ENCODE data around the gene ZNF565.
"Not testable (repeated sequence)": the region's sequence is repeated elsewhere in the genome, so short reads cannot be mapped to it uniquely, and the experiment has no call there.

ZNF565 gene

DNA sequence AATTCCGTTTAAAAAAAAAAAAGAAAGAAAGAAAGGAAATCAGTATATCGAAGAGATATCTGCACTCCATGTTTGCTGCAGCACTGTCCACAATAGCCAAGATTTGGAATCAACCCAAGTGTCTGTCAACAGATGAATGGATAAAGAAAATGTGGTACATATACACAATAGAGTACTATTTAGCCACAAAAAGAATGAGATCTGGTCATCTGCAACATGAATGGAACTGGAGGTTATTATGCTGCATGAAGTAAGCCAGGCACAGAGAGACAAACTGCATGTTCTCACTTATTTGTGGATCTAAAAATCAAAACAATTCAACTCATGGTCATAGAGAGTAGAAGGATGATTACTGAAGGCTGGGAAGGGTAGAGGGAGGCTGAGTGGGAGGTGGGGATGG is 16.3 kb downstream of the ZNF565 start:
- TF ChIP-seq CTCF (conservative IDR thresholded peaks at IDR 0.05; ENCODE audit: low read depth, low read length) = no peak
- Histone ChIP-seq H2AFZ (ENCODE audit: low read depth) (no peak overlapping the region), H3K36me3 (ENCODE audit: insufficient read depth) (no peaks in the 10 kb centered on the region), H3K9ac (no peak overlapping the region), H3K4me1 (ENCODE audit: low read depth, poor library complexity, severe bottlenecking) (no peaks in the 10 kb centered on the region), H3K27me3 (ENCODE audit: insufficient read depth, low read depth) (no peaks in the 10 kb centered on the region), H3K27ac (no peak overlapping the region), H4K20me1 (ENCODE audit: insufficient read depth) (no peaks in the 10 kb centered on the region), H3K4me2 (no peak overlapping the region), H3K79me2 (ENCODE audit: insufficient read depth, low read depth) (no peaks in the 10 kb centered on the region), H3K4me3 (IDR thresholded peaks at IDR 0.05; ENCODE audit: insufficient read depth, low read depth, low read length) (no peak overlapping the region)

DNA sequence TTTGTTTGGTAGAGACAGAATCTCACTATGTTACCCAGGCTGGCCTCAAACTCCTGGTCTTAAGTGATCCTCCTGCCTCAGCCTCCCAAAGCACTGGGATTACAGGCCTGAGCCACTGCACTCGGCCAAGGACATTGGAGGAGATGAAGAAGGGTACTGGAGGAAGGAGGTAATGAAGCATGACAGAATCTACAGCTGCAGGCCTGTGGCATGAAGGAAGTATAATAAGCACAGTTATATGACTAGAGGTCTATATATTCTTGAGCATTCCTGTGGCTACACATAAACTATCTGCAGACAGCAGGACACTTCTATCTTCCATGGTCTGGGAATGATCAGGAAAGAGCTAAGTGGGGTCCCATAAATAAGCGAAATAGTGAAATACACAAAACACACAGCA is 18.2 kb downstream of the ZNF565 start:
- no peak overlapping the region for H3K4me2 ChIP-seq
- no peak for TF ChIP-seq CTCF (conservative IDR thresholded peaks at IDR 0.05; ENCODE audit: low read depth, low read length)

DNA sequence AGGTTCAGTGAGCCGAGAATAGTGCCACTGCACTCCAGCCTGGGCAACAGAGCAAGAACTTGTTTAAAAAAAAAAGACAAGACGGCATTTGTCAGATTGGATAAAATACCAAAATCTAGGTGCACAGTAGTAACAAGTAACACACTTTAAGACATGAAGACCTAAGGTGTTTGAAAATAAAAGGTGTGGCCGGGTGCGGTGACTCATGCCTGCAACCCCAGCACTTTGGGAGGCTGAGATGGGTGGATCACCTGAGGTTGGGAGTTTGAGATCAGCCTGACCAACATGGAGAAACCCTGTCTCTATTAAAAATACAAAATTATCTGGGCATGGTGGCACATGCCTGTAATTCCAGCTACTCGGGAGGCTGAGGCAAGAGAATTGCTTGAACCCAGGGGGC is 27.7 kb downstream of the ZNF565 start:
- not testable (repeated sequence) for H3K4me1 ChIP-seq (ENCODE audit: low read depth, poor library complexity, severe bottlenecking); H3K27ac ChIP-seq

More for the DNA sequence above, 18.2 kb downstream of the ZNF565 start:
- H2AFZ ChIP-seq (ENCODE audit: low read depth) = no peak overlapping the region
- H3K4me3 ChIP-seq (IDR thresholded peaks at IDR 0.05; ENCODE audit: insufficient read depth, low read depth, low read length) = no peak overlapping the region
- no peak overlapping the region for H3K27ac ChIP-seq
- no peaks in the 10 kb centered on the region for H3K36me3 ChIP-seq (ENCODE audit: insufficient read depth)
- H3K79me2 ChIP-seq (ENCODE audit: insufficient read depth, low read depth) = no peaks in the 10 kb centered on the region
- no peaks in the 10 kb centered on the region for H3K27me3 ChIP-seq (ENCODE audit: insufficient read depth, low read depth)
- H3K4me1 ChIP-seq (ENCODE audit: low read depth, poor library complexity, severe bottlenecking) = no peaks in the 10 kb centered on the region
- H4K20me1 ChIP-seq (ENCODE audit: insufficient read depth) = no peaks in the 10 kb centered on the region
- no peak overlapping the region for H3K9ac ChIP-seq

DNA sequence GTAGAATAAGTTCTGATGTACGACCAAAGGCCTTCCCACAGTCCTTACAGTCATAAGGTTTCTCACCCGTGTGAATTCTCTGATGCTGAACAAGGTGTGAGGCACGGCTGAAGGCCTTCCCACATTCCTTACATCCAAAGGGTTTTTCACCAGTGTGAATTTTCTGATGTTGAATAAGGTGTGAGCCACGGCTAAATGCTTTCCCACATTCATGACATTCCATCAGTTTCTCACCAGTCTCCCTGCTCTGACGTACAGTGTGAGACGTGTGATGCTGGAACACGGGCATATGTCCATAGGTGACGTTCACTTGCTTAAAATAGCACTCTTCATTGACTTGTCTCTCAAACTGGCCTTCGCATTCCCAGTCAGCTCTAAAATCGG is 31.2 kb downstream of the ZNF565 start:
- no peak for TF ChIP-seq CTCF (conservative IDR thresholded peaks at IDR 0.05; ENCODE audit: low read depth, low read length)
- Histone ChIP-seq H3K79me2 (ENCODE audit: insufficient read depth, low read depth) (no peaks in the 10 kb centered on the region), H3K4me1 (ENCODE audit: low read depth, poor library complexity, severe bottlenecking) (no peaks in the 10 kb centered on the region), H3K4me2 (no peak overlapping the region), H3K36me3 (ENCODE audit: insufficient read depth) (no peaks in the 10 kb centered on the region), H3K4me3 (IDR thresholded peaks at IDR 0.05; ENCODE audit: insufficient read depth, low read depth, low read length) (no peak overlapping the region), H3K9ac (no peak overlapping the region), H3K27ac (no peak overlapping the region), H4K20me1 (ENCODE audit: insufficient read depth) (no peaks in the 10 kb centered on the region), H2AFZ (ENCODE audit: low read depth) (no peak overlapping the region), H3K27me3 (ENCODE audit: insufficient read depth, low read depth) (no peaks in the 10 kb centered on the region)

More for the DNA sequence above, 27.7 kb downstream of the ZNF565 start:
- not testable (repeated sequence) for H3K4me2 ChIP-seq; H3K4me3 ChIP-seq (IDR thresholded peaks at IDR 0.05; ENCODE audit: insufficient read depth, low read depth, low read length); H3K79me2 ChIP-seq (ENCODE audit: insufficient read depth, low read depth); H3K27me3 ChIP-seq (ENCODE audit: insufficient read depth, low read depth); H3K9ac ChIP-seq; H2AFZ ChIP-seq (ENCODE audit: low read depth); H4K20me1 ChIP-seq (ENCODE audit: insufficient read depth); H3K36me3 ChIP-seq (ENCODE audit: insufficient read depth)

- Histone ChIP-seq H4K20me1 (ENCODE audit: insufficient read depth) (no peaks in the 10 kb centered on the region), H3K4me1 (ENCODE audit: low read depth, poor library complexity, severe bottlenecking) (no peaks in the 10 kb centered on the region), H3K4me2 (no peak overlapping the region), H3K9ac (no peak overlapping the region), H3K79me2 (ENCODE audit: insufficient read depth, low read depth) (no peaks in the 10 kb centered on the region), H2AFZ (ENCODE audit: low read depth) (no peak overlapping the region), H3K27me3 (ENCODE audit: insufficient read depth, low read depth) (no peaks in the 10 kb centered on the region), H3K27ac (no peak overlapping the region), H3K4me3 (IDR thresholded peaks at IDR 0.05; ENCODE audit: insufficient read depth, low read depth, low read length) (no peak overlapping the region), H3K36me3 (ENCODE audit: insufficient read depth) (no peaks in the 10 kb centered on the region)
- TF ChIP-seq CTCF (conservative IDR thresholded peaks at IDR 0.05; ENCODE audit: low read depth, low read length) = no peak
Observed at GRCh38 chr19:36182612-36183244, 31.7 kb downstream of the ZNF565 start.

DNA sequence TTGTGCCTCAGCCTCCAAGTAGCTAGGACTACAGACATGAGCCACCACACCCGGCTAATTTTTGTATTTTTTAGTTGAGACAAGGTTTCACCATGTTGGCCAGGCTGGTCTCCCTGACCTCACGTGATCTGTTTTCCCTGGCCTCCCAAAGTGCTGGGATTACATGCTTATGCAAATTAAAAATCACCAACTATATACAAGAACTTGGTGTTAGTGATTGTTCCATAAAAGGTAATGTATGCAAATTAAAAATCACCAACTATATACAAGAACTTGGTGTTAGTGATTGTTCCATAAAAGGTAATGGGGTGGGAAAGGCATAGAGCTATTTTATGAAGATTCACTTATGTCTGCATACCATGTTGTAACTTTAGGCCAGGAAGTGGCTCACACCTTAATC is 35.4 kb downstream of the ZNF565 start:
- H2AFZ ChIP-seq (ENCODE audit: low read depth); H3K79me2 ChIP-seq (ENCODE audit: insufficient read depth, low read depth); H3K4me3 ChIP-seq (IDR thresholded peaks at IDR 0.05; ENCODE audit: insufficient read depth, low read depth, low read length); H3K4me2 ChIP-seq; H3K36me3 ChIP-seq (ENCODE audit: insufficient read depth); H3K27me3 ChIP-seq (ENCODE audit: insufficient read depth, low read depth); H4K20me1 ChIP-seq (ENCODE audit: insufficient read depth); H3K4me1 ChIP-seq (ENCODE audit: low read depth, poor library complexity, severe bottlenecking); H3K9ac ChIP-seq; H3K27ac ChIP-seq: not testable (repeated sequence)

DNA sequence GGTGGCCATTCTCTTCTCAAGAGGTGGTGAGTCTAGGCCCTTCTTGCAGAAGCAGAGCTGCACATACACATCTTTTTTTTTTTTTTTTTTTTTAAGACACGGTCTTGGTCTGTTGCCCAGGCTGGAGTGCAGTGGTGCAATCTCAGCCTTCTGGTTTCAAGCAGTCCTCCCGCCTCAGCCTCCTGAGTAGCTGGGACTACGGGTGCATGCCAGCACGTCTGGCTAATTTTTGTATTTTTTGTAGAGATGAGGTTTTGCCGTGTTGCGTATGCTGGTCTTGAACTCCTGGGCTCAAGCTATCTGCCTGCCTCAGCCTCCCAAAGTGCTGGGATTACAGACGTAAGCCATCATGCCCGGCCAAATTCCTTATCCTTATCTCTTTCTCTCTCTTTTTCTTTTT is 40.6 kb downstream of the ZNF565 start:
- H4K20me1 ChIP-seq (ENCODE audit: insufficient read depth); H3K27ac ChIP-seq; H3K4me1 ChIP-seq (ENCODE audit: low read depth, poor library complexity, severe bottlenecking); H3K79me2 ChIP-seq (ENCODE audit: insufficient read depth, low read depth); H3K4me3 ChIP-seq (IDR thresholded peaks at IDR 0.05; ENCODE audit: insufficient read depth, low read depth, low read length); H3K4me2 ChIP-seq; H3K9ac ChIP-seq; H3K27me3 ChIP-seq (ENCODE audit: insufficient read depth, low read depth); H3K36me3 ChIP-seq (ENCODE audit: insufficient read depth); H2AFZ ChIP-seq (ENCODE audit: low read depth): not testable (repeated sequence)

Measured in KMS-11 (cell line).